GM12878 (cell line): Measurements from ENCODE around the gene CEP170B.

Experiments
- ATF3 ChIP-seq: IDR thresholded peaks from 2 replicates; pipeline ENCODE4 v1.6.1; 2011; ENCODE audit warnings: low read depth, mild to moderate bottlenecking, low read length, moderate library complexity, borderline replicate concordance; ENCODE audit errors: extremely low read depth
- CTCF ChIP-seq, 3 experiments: IDR thresholded peaks in 2 of 3; conservative IDR thresholded peaks in 1 of 3; 2 replicates each; pipeline ENCODE4 v1.5.1; 2011; ENCODE audit warnings: low read depth in 3 of 3, low read length in 3 of 3, mild to moderate bottlenecking in 3 of 3, control low read depth in 2 of 3, moderate library complexity in 2 of 3, inconsistent platforms in 1 of 3, mixed read lengths in 1 of 3; ENCODE audit not compliant: control insufficient read depth in 2 of 3, insufficient read depth in 1 of 3; ENCODE audit errors: extremely low read depth in 1 of 3
- DPF2 ChIP-seq: fragments of 450-650 bp; IDR thresholded peaks from 2 replicates; pipeline ENCODE4 v1.6.1; 2017; ENCODE audit warnings: mild to moderate bottlenecking
- POLR2AphosphoS2 ChIP-seq: IDR thresholded peaks from 2 replicates; pipeline ENCODE4 v1.6.1; 2011; ENCODE audit warnings: low read depth, mild to moderate bottlenecking, low read length, improper control_type of control experiment, moderate library complexity
- SP1 ChIP-seq: IDR thresholded peaks from one replicate; pipeline ENCODE4 v1.6.1; 2011; ENCODE audit warnings: low read depth, low read length
- ZNF217 ChIP-seq: fragments of 450-650 bp; IDR thresholded peaks from 2 replicates; pipeline ENCODE4 v1.6.1; 2017; ENCODE audit warnings: antibody characterized with exemption, mild to moderate bottlenecking

- no peak for TF ChIP-seq POLR2AphosphoS2
- TF ChIP-seq ZNF217 = no peak
- no peak for TF ChIP-seq CTCF (IDR thresholded peaks at IDR 0.05 in 2 of 3, conservative IDR thresholded peaks at IDR 0.05 in 1 of 3; ENCODE audit: control insufficient read depth in 2 of 3, extremely low read depth in 1 of 3, insufficient read depth in 1 of 3, low read depth in 3 of 3, low read length in 3 of 3)
- TF ChIP-seq DPF2 = no peak
- no peak for TF ChIP-seq ATF3
- no peak for TF ChIP-seq SP1
These were observed 76.7 kb downstream of the CEP170B start for GRCh38 chr14:104941508-104942365.
